HEK293 (cell line): ENCODE measurements around the gene OR52N4.

Source experiments
- CTCF ChIA-PET: fragments of 350-600 bp; formaldehyde crosslinking; extraction: SDS; loops from one replicate; lab custom pipeline; 2021; ENCODE audit warnings: antibody characterized with exemption; lab: Yijun Ruan, JAX
- POLR2A ChIA-PET: fragments of 300-600 bp; formaldehyde crosslinking; extraction: SDS; loops from one replicate; lab custom pipeline; 2020; ENCODE audit warnings: antibody characterized with exemption, inconsistent platforms; lab: Yijun Ruan, JAX
- H3K27ac ChIP-seq: fragments of 200-500 bp; sonication (Bioruptor generic); 2 replicates; pipeline ENCODE4 v1.5.1; 2014; ENCODE audit warnings: low read depth, low read length, control low read depth, inconsistent platforms; ENCODE audit errors: extremely low read depth
- H3K36me3 ChIP-seq, 2 experiments: fragments of 200-500 bp in 1 of 2; sonication (Bioruptor generic) in 1 of 2; 1 replicate in 1 of 2; 2 replicates in 1 of 2; pipeline ENCODE4 v1.5.1; 2014 to 2017; ENCODE audit warnings: inconsistent platforms in 2 of 2, low read length in 2 of 2; ENCODE audit not compliant: control insufficient read depth in 2 of 2, insufficient read depth in 1 of 2
- H3K4me1 ChIP-seq: fragments of 200-500 bp; sonication (Bioruptor generic); 2 replicates; pipeline ENCODE4 v1.5.1; 2014; ENCODE audit warnings: mild to moderate bottlenecking, low read length, inconsistent platforms; ENCODE audit not compliant: control insufficient read depth, insufficient read depth
- H3K4me3 ChIP-seq: 2 replicates; pipeline ENCODE4 v1.5.1; 2011; ENCODE audit warnings: low read depth, mild to moderate bottlenecking, control low read depth, low read length, moderate library complexity
- H3K9me3 ChIP-seq: fragments of 200-500 bp; sonication (Bioruptor generic); 2 replicates; pipeline ENCODE4 v1.5.1; 2014; ENCODE audit warnings: low read depth, low read length, inconsistent platforms; ENCODE audit not compliant: control insufficient read depth, insufficient read depth
- GLIS1 ChIP-seq: fragments of 450-650 bp; formaldehyde crosslinking; IDR thresholded peaks from 2 replicates; pipeline ENCODE4 v1.5.1; 2016; ENCODE audit warnings: missing biosample characterization, missing genetic modification characterization
- INSM2 ChIP-seq: fragments of 450-650 bp; formaldehyde crosslinking; IDR thresholded peaks from 2 replicates; pipeline ENCODE4 v1.5.1; 2016; ENCODE audit warnings: missing biosample characterization, missing genetic modification characterization
- PRDM4 ChIP-seq: fragments of 450-650 bp; formaldehyde crosslinking; IDR thresholded peaks from 2 replicates; pipeline ENCODE4 v1.5.1; 2017; ENCODE audit warnings: missing biosample characterization, missing genetic modification characterization
- SETDB1 ChIP-seq: IDR thresholded peaks from one replicate; pipeline ENCODE4 v1.6.1; 2017; ENCODE audit warnings: mild to moderate bottlenecking, low read length, moderate library complexity, mixed read lengths; ENCODE audit not compliant: insufficient read length
- ZBTB26 ChIP-seq: fragments of 450-650 bp; formaldehyde crosslinking; optimal IDR thresholded peaks from 2 replicates; pipeline ENCODE3; 2016; ENCODE audit warnings: missing biosample characterization, mild to moderate bottlenecking, missing genetic modification characterization
- ZFP69B ChIP-seq: fragments of 450-650 bp; formaldehyde crosslinking; IDR thresholded peaks from 2 replicates; pipeline ENCODE4 v1.5.1; 2016; ENCODE audit warnings: missing biosample characterization, missing genetic modification characterization
- ZNF148 ChIP-seq: fragments of 450-650 bp; formaldehyde crosslinking; IDR thresholded peaks from 2 replicates; pipeline ENCODE4 v1.5.0; 2017; ENCODE audit warnings: missing biosample characterization, missing genetic modification characterization, borderline replicate concordance
- ZNF354C ChIP-seq: fragments of 450-650 bp; formaldehyde crosslinking; IDR thresholded peaks from 2 replicates; pipeline ENCODE4 v1.5.1; 2016; ENCODE audit warnings: missing biosample characterization, missing genetic modification characterization, low read depth, borderline replicate concordance
- ZNF426 ChIP-seq: fragments of 450-650 bp; formaldehyde crosslinking; IDR thresholded peaks from 2 replicates; pipeline ENCODE4 v1.5.1; 2017; ENCODE audit warnings: missing biosample characterization, missing genetic modification characterization, mild to moderate bottlenecking, inconsistent platforms, moderate library complexity
- ZNF600 ChIP-seq: fragments of 450-650 bp; formaldehyde crosslinking; IDR thresholded peaks from 2 replicates; pipeline ENCODE4 v1.5.1; 2016; ENCODE audit warnings: missing biosample characterization, missing genetic modification characterization
- ZNF624 ChIP-seq: fragments of 450-650 bp; formaldehyde crosslinking; IDR thresholded peaks from 2 replicates; pipeline ENCODE4 v1.5.1; 2017; ENCODE audit warnings: missing biosample characterization, missing genetic modification characterization
- ZNF626 ChIP-seq: fragments of 450-650 bp; sonication (Bioruptor Pico); formaldehyde crosslinking; IDR thresholded peaks from 2 replicates; pipeline ENCODE4 v1.5.1; 2018; ENCODE audit warnings: missing biosample characterization, missing genetic modification characterization, inconsistent platforms
- ZNF664 ChIP-seq: fragments of 450-650 bp; formaldehyde crosslinking; IDR thresholded peaks from 2 replicates; pipeline ENCODE4 v1.5.1; 2016; ENCODE audit warnings: missing biosample characterization, missing genetic modification characterization

The OR52N4 gene

GRCh38 chr11:5791165-5791564, 37.1 kb downstream of the OR52N4 start, which contains the start of gene OR52N1:
Gene OR52N1, minus strand, starts transcription at chr11:5791265. Its CDS starts 2,449 bp downstream, at chr11:5788816.
- H3K4me1 ChIP-seq: no peaks in the 10 kb centered on the region
- no peak within 1 kb of the TSS for H3K4me3 ChIP-seq
- H3K9me3 ChIP-seq: no peaks in the 10 kb centered on the region
- H3K27ac ChIP-seq: no peak within 1 kb of the TSS
- H3K36me3 ChIP-seq: no peaks in the 10 kb centered on the region
- TF ChIP-seq ZNF600 (tag by site-specific recombination): no peak
- TF ChIP-seq ZNF626 (tag by site-specific recombination): no peak
- TF ChIP-seq ZNF426 (tag by site-specific recombination): no peak
- no peak for TF ChIP-seq PRDM4
- no peak for TF ChIP-seq ZNF148
- no peak for TF ChIP-seq GLIS1 (tag by site-specific recombination)
- no peak for TF ChIP-seq ZNF354C (tag by site-specific recombination)
- TF ChIP-seq ZNF624 (tag by site-specific recombination): no peak
- ChIA-PET POLR2A (no interaction called here), CTCF (no interaction called here)

- POLR2A ChIA-PET: no interaction called here
- Histone ChIP-seq H3K36me3 (no peaks in the 10 kb centered on the region), H3K4me1 (no peaks in the 10 kb centered on the region), H3K4me3 (no peak overlapping the region), H3K9me3 (no peaks in the 10 kb centered on the region), H3K27ac (no peak overlapping the region)
- no peak for TF ChIP-seq INSM2
- CTCF ChIA-PET: interaction anchor here (0.6 to 0.7 kb wide), 2 partner anchors 203 to 247 kb away, joined by 3 to 4 read pairs; no protein-coding TSS in a partner anchor
Measured at GRCh38 chr11:5796541-5796940, 42.5 kb downstream of the OR52N4 start.

- CTCF ChIA-PET: interaction anchor here (0.8 kb wide), 2 partner anchors 328 to 1168 kb away, joined by 3 to 4 read pairs; no protein-coding TSS in a partner anchor
- TF ChIP-seq ZFP69B: no peak
- no peak for TF ChIP-seq ZNF664 (tag by site-specific recombination)
- no peak for TF ChIP-seq ZBTB26 (tag by site-specific recombination)
- peak; percentile 44 for TF ChIP-seq SETDB1
- Histone ChIP-seq H3K4me3 (no peak overlapping the region), H3K9me3 (no peaks in the 10 kb centered on the region), H3K36me3 (no peaks in the 10 kb centered on the region), H3K27ac (no peak overlapping the region), H3K4me1 (no peaks in the 10 kb centered on the region)
- POLR2A ChIA-PET: no interaction called here
Measured at GRCh38 chr11:5803982-5804381, 49.9 kb downstream of the OR52N4 start.
